ENCODE data around the gene SETD1A. TPM values are rescaled to one million over a fixed set of nuclear protein-coding genes. Genes with fewer than 3 reads are reported as not detected.

Gene SETD1A
- total and polyA plus RNA-seq, 9 of the 15 experiments (the other 6 are each of a cell fraction or from before 2014, with no cell fraction given), result 0.08 to 36.0 (median 4.2) TPM

GRCh38 chr16:30992931-30993816 lies 35.6 kb downstream of the SETD1A start (continued):
- peak in 1 of 3 experiments; percentile 33 for TF ChIP-seq YY1 (IDR thresholded peaks at IDR 0.05; ENCODE audit: borderline replicate concordance in 1 of 3, control insufficient read depth in 1 of 3, extremely low read depth in 1 of 3, insufficient read depth in 3 of 3, insufficient read length in 1 of 3, insufficient replicate concordance in 2 of 3, low read depth in 1 of 3, low read length in 2 of 3)
- TF ChIP-seq BRCA1 (IDR thresholded peaks at IDR 0.05), result no peak
- TF ChIP-seq BRCA1 (CRISPR knock-in tag; IDR thresholded peaks at IDR 0.05), result no peak
- TF ChIP-seq FOXP1 (CRISPR knock-in tag; IDR thresholded peaks at IDR 0.05), result no peak
- 0 out of 2 replicates have a peak, but pooled peaks have one; percentile 11 for TF ChIP-seq FOSL1 (tag; conservative IDR thresholded peaks at IDR 0.05)
- no peak for TF ChIP-seq ZNF174 (CRISPR knock-in tag; IDR thresholded peaks at IDR 0.05)
- TF ChIP-seq BCLAF1 (IDR thresholded peaks at IDR 0.05; ENCODE audit: borderline replicate concordance in 1 of 2, control insufficient read depth in 1 of 2, low read depth in 2 of 2, low read length in 1 of 2), result no peak
- no peak for TF ChIP-seq SMAD3 (CRISPR knock-in tag; conservative IDR thresholded peaks at IDR 0.05)
- TF ChIP-seq C11orf30 (IDR thresholded peaks at IDR 0.05; ENCODE audit: low read depth), result no peak
- TF ChIP-seq IRF9 (tag; IDR thresholded peaks at IDR 0.05), result peak; percentile 21
- no peak for TF ChIP-seq ZNF3 (CRISPR knock-in tag; IDR thresholded peaks at IDR 0.05)
- no peak for TF ChIP-seq EWSR1 (IDR thresholded peaks at IDR 0.05; ENCODE audit: borderline replicate concordance, low read depth, partially characterized antibody)
- 0 out of 2 replicates have a peak, but pooled peaks have one; percentile 14 for TF ChIP-seq MBD2 (IDR thresholded peaks at IDR 0.05; ENCODE audit: borderline replicate concordance, low read depth)
